ENCODE results near the gene ECHDC1.

ECHDC1 gene

GRCh38 chr6:127263481-127263880 is 79.9 kb downstream of the ECHDC1 start:
- Histone ChIP-seq H3K4me3 (ENCODE audit: low read depth, low read length) (no peak overlapping the region), H3K27me3 (replicated peaks) (no peaks in the 10 kb centered on the region), H3K27ac (no peak overlapping the region), H3K36me3 (replicated peaks) (no peaks in the 10 kb centered on the region)
- TF ChIP-seq CTCF (IDR thresholded peaks at IDR 0.05; ENCODE audit: low read depth, low read length, missing control alignments), result no peak
- DNase-seq, result peak; percentile 8
- in situ Hi-C loops (cut with HindIII; ENCODE audit: low pct_ligation_motif_present, low sequenced_read_pairs), result no loop called here

- H3K4me3 ChIP-seq (ENCODE audit: low read depth, low read length), result no peak overlapping the region
- H3K27ac ChIP-seq, result no peak overlapping the region
- no peak for DNase-seq
- H3K27me3 ChIP-seq (replicated peaks), result no peaks in the 10 kb centered on the region
- in situ Hi-C loops (cut with HindIII; ENCODE audit: low pct_ligation_motif_present, low sequenced_read_pairs), result no loop called here
- TF ChIP-seq CTCF (IDR thresholded peaks at IDR 0.05; ENCODE audit: low read depth, low read length, missing control alignments), result no peak
- H3K36me3 ChIP-seq (replicated peaks), result no peaks in the 10 kb centered on the region
These were observed 80.5 kb downstream of the ECHDC1 start for GRCh38 chr6:127262896-127263295.

GRCh38 chr6:127255286-127255685 is 88.1 kb downstream of the ECHDC1 start:
- in situ Hi-C loops (cut with HindIII; ENCODE audit: low pct_ligation_motif_present, low sequenced_read_pairs), result no loop called here
- DNase-seq, result no peak

GRCh38 chr6:127249621-127250020 is 93.8 kb downstream of the ECHDC1 start:
- TF ChIP-seq CTCF (IDR thresholded peaks at IDR 0.05; ENCODE audit: low read depth, low read length, missing control alignments), result no peak
- no peak for DNase-seq
- no peak overlapping the region for H3K27ac ChIP-seq
- no peaks in the 10 kb centered on the region for H3K36me3 ChIP-seq (replicated peaks)
- in situ Hi-C loops (cut with HindIII; ENCODE audit: low pct_ligation_motif_present, low sequenced_read_pairs), result no loop called here
- no peaks in the 10 kb centered on the region for H3K27me3 ChIP-seq (replicated peaks)
- no peak overlapping the region for H3K4me3 ChIP-seq (ENCODE audit: low read depth, low read length)

More at GRCh38 chr6:127255286-127255685, 88.1 kb downstream of the ECHDC1 start:
- H3K27ac ChIP-seq, result no peak overlapping the region
- no peaks in the 10 kb centered on the region for H3K36me3 ChIP-seq (replicated peaks)
- no peaks in the 10 kb centered on the region for H3K27me3 ChIP-seq (replicated peaks)
- no peak overlapping the region for H3K4me3 ChIP-seq (ENCODE audit: low read depth, low read length)
- no peak for TF ChIP-seq CTCF (IDR thresholded peaks at IDR 0.05; ENCODE audit: low read depth, low read length, missing control alignments)

- Histone ChIP-seq H3K4me3 (ENCODE audit: low read depth, low read length) (no peak overlapping the region), H3K36me3 (replicated peaks) (no peaks in the 10 kb centered on the region), H3K27me3 (replicated peaks) (no peaks in the 10 kb centered on the region), H3K27ac (no peak overlapping the region)
- TF ChIP-seq CTCF (IDR thresholded peaks at IDR 0.05; ENCODE audit: low read depth, low read length, missing control alignments), result no peak
- DNase-seq, result no peak
- in situ Hi-C loops (cut with HindIII; ENCODE audit: low pct_ligation_motif_present, low sequenced_read_pairs), result no loop called here
These were observed 96.0 kb downstream of the ECHDC1 start for GRCh38 chr6:127247114-127248096.
